ENCODE results near the gene HOXD4. TPM values are rescaled to one million over a fixed set of nuclear protein-coding genes. Genes with fewer than 3 reads are reported as not detected.

The HOXD4 gene
- total and polyA plus RNA-seq, 3 donors from 2014 or later, result 2.7 to 13.3 (median 11.5) TPM

GRCh38 chr2:176130957-176131847 is 20.1 kb upstream of the HOXD4 start:
- Histone ChIP-seq H3K4me3 (peak overlapping the region; percentile 81 to 85), H3K4me1 (peaks cover 25% of the 10 kb centered on the region), H3K27me3 (no peaks in the 10 kb centered on the region), H3K27ac (peak overlapping the region; percentile 93 to 98), H3K36me3 (ENCODE audit: low read depth, missing control alignments) (no peaks in the 10 kb centered on the region), H3K9me3 (no peaks in the 10 kb centered on the region)
- intact Hi-C loops (cut with DNase I; ENCODE audit: low total_unique reads), result loop anchor here (5.0 kb wide), 1 partner anchor 506 kb away; no protein-coding TSS in a partner anchor
- 10 to 12% methylated on average over 15 of the region's 15 CpGs for WGBS, 2 donors
- no peak for DNase-seq
- TF ChIP-seq POLR2A (IDR thresholded peaks at IDR 0.05) (no peak), CTCF (IDR thresholded peaks at IDR 0.05) (no peak)

- 12 to 17% methylated on average over 4 of the region's 4 CpGs for WGBS, 2 donors
- DNase-seq, result no peak
- Histone ChIP-seq H3K27me3 (no peaks in the 10 kb centered on the region), H3K4me3 (peak overlapping the region; percentile 81 to 85), H3K4me1 (peaks cover 21% of the 10 kb centered on the region), H3K36me3 (ENCODE audit: low read depth, missing control alignments) (no peaks in the 10 kb centered on the region), H3K9me3 (no peaks in the 10 kb centered on the region), H3K27ac (peak overlapping the region; percentile 93 to 98)
- intact Hi-C loops (cut with DNase I; ENCODE audit: low total_unique reads), result loop anchor here (5.0 kb wide), 1 partner anchor 505 kb away; no protein-coding TSS in a partner anchor
- no peak for TF ChIP-seq POLR2A (IDR thresholded peaks at IDR 0.05)
- no peak for TF ChIP-seq CTCF (IDR thresholded peaks at IDR 0.05)
Measured at GRCh38 chr2:176131848-176132158, 19.5 kb upstream of the HOXD4 start.

- no peak for TF ChIP-seq POLR2A (IDR thresholded peaks at IDR 0.05)
- TF ChIP-seq CTCF (IDR thresholded peaks at IDR 0.05), result no peak
- H3K4me1 ChIP-seq, result peaks cover 20% of the 10 kb centered on the region
- H3K4me3 ChIP-seq, result peak overlapping the region; percentile 81 to 85
- no peaks in the 10 kb centered on the region for H3K36me3 ChIP-seq (ENCODE audit: low read depth, missing control alignments)
- intact Hi-C loops (cut with DNase I; ENCODE audit: low total_unique reads), result loop anchor here (5.0 kb wide), 1 partner anchor 505 kb away; no protein-coding TSS in a partner anchor
- peak overlapping the region; percentile 93 to 98 for H3K27ac ChIP-seq
- WGBS, 2 donors, result 11 to 12% methylated on average over 33 of the region's 33 CpGs
- no peaks in the 10 kb centered on the region for H3K9me3 ChIP-seq
- no peaks in the 10 kb centered on the region for H3K27me3 ChIP-seq
- DNase-seq, result peak; percentile 18
Measured at GRCh38 chr2:176132205-176133171, 18.9 kb upstream of the HOXD4 start.

- Histone ChIP-seq H3K4me3 (no peak overlapping the region), H3K27ac (peak overlapping the region; percentile 93 to 98), H3K4me1 (peaks cover 14% of the 10 kb centered on the region), H3K9me3 (no peaks in the 10 kb centered on the region), H3K27me3 (no peaks in the 10 kb centered on the region), H3K36me3 (ENCODE audit: low read depth, missing control alignments) (no peaks in the 10 kb centered on the region)
- intact Hi-C loops (cut with DNase I; ENCODE audit: low total_unique reads), result loop anchor here (5.0 kb wide), 1 partner anchor 504 kb away; no protein-coding TSS in a partner anchor
- no peak for DNase-seq
- TF ChIP-seq POLR2A (IDR thresholded peaks at IDR 0.05) (no peak), CTCF (IDR thresholded peaks at IDR 0.05) (no peak)
Measured at GRCh38 chr2:176133389-176133788, 18.0 kb upstream of the HOXD4 start.
